Lower leg skin (tissue), 3 donors: ENCODE measurements around the gene TASL.

Source experiments
- POLR2A ChIP-seq, 2 donors: fragments of 450-650 bp; IDR thresholded peaks; one replicate each; pipeline ENCODE4 v1.6.1; 2016 to 2017; ENCODE audit warnings: antibody characterized with exemption in 2 of 2, mild to moderate bottlenecking in 1 of 2, moderate library complexity in 1 of 2
- TF ChIP-seq, protein P1 (sequence below), 3 donors: fragments of 450-650 bp; IDR thresholded peaks; one replicate each; pipeline ENCODE4 v1.5.1; 2016; ENCODE audit warnings: antibody characterized with exemption in 3 of 3, mild to moderate bottlenecking in 3 of 3, moderate library complexity in 2 of 3

DNA sequence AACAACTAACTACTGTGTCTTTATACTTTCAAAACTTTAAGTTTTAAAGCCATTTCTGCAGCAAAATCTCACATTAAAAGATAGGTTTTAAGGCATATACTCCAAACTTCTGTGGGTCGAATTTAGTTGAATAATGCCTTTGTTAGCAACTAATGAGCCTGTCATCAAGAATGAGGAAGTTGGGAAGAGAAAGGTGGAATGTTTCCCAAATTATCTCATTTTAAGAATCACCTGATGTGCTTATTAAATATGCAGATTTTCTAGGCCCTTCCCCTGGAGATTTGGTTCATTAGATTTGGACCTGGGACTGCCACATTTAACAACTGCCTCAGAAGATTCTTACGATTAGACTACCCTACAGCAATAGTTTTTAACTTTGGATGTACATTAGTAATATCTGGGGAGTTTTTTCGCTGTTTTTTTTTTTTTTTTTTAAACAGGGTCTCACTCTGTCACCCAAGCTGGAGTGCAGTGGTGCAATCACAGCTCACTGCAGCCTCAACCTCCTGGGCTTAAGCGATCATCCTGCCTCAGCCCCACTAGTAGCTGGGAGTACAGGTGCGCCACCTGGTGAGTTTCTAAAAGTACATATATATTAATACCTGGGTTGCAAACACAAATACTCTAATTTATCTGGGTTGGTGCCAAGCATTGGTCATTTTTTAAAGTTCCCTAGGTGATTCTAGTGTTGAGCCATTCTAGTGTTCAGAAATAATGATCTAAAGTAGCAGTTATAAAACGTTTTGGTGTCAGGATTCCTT is 16.1 kb upstream of the TASL start:
- TF ChIP-seq, protein P1, sequence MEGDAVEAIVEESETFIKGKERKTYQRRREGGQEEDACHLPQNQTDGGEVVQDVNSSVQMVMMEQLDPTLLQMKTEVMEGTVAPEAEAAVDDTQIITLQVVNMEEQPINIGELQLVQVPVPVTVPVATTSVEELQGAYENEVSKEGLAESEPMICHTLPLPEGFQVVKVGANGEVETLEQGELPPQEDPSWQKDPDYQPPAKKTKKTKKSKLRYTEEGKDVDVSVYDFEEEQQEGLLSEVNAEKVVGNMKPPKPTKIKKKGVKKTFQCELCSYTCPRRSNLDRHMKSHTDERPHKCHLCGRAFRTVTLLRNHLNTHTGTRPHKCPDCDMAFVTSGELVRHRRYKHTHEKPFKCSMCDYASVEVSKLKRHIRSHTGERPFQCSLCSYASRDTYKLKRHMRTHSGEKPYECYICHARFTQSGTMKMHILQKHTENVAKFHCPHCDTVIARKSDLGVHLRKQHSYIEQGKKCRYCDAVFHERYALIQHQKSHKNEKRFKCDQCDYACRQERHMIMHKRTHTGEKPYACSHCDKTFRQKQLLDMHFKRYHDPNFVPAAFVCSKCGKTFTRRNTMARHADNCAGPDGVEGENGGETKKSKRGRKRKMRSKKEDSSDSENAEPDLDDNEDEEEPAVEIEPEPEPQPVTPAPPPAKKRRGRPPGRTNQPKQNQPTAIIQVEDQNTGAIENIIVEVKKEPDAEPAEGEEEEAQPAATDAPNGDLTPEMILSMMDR (IDR thresholded peaks at IDR 0.05) = no peak
- TF ChIP-seq POLR2A (IDR thresholded peaks at IDR 0.05) = no peak
